ENCODE results near the gene PLAGL1.

The PLAGL1 gene

GRCh38 chr6:143961886-143962878 is 45.9 kb downstream of the PLAGL1 start:
- DNase-seq = no peak
- H3K36me3 Mint-ChIP-seq (ENCODE audit: low read depth) = peaks cover 34% of the 10 kb centered on the region
- peaks cover 78% of the 10 kb centered on the region for H3K4me1 Mint-ChIP-seq
- no peaks in the 10 kb centered on the region for H3K9me3 Mint-ChIP-seq
- H3K4me3 Mint-ChIP-seq = peak overlapping the region; percentile 31
- peak overlapping the region; percentile 5 for H3K27ac Mint-ChIP-seq
- TF ChIP-seq CTCF (IDR thresholded peaks at IDR 0.05) = peak; percentile 46
- H3K27me3 Mint-ChIP-seq (ENCODE audit: low read depth, poor library complexity) = peaks cover 22% of the 10 kb centered on the region

- Mint-ChIP-seq H3K9me3 (no peaks in the 10 kb centered on the region), H3K27me3 (ENCODE audit: low read depth, poor library complexity) (peaks cover 22% of the 10 kb centered on the region), H3K36me3 (ENCODE audit: low read depth) (peaks cover 30% of the 10 kb centered on the region), H3K4me1 (peaks cover 73% of the 10 kb centered on the region), H3K4me3 (no peak overlapping the region), H3K27ac (no peak overlapping the region)
- no peak for TF ChIP-seq CTCF (IDR thresholded peaks at IDR 0.05)
- no peak for DNase-seq
Observed at GRCh38 chr6:143961066-143961465, 47.0 kb downstream of the PLAGL1 start.

GRCh38 chr6:143959927-143960326 is 48.1 kb downstream of the PLAGL1 start:
- Mint-ChIP-seq H3K4me1 (peaks cover 66% of the 10 kb centered on the region), H3K27ac (no peak overlapping the region)

GRCh38 chr6:143958839-143959399 is 49.1 kb downstream of the PLAGL1 start:
- no peaks in the 10 kb centered on the region for H3K9me3 Mint-ChIP-seq
- peak overlapping the region; percentile 50 for H3K27ac Mint-ChIP-seq
- H3K27me3 Mint-ChIP-seq (ENCODE audit: low read depth, poor library complexity) = peaks cover 16% of the 10 kb centered on the region
- TF ChIP-seq CTCF (IDR thresholded peaks at IDR 0.05) = no peak
- H3K4me3 Mint-ChIP-seq = peak overlapping the region; percentile 50
- peaks cover 56% of the 10 kb centered on the region for H3K4me1 Mint-ChIP-seq
- peaks cover 13% of the 10 kb centered on the region for H3K36me3 Mint-ChIP-seq (ENCODE audit: low read depth)
- DNase-seq = peak; percentile 44

More at GRCh38 chr6:143959927-143960326, 48.1 kb downstream of the PLAGL1 start:
- H3K4me3 Mint-ChIP-seq = no peak overlapping the region
- no peak for TF ChIP-seq CTCF (IDR thresholded peaks at IDR 0.05)
- H3K36me3 Mint-ChIP-seq (ENCODE audit: low read depth) = peaks cover 19% of the 10 kb centered on the region
- no peak for DNase-seq
- H3K9me3 Mint-ChIP-seq = no peaks in the 10 kb centered on the region
- H3K27me3 Mint-ChIP-seq (ENCODE audit: low read depth, poor library complexity) = peaks cover 16% of the 10 kb centered on the region

- no peak for TF ChIP-seq CTCF (IDR thresholded peaks at IDR 0.05)
- Mint-ChIP-seq H3K9me3 (no peaks in the 10 kb centered on the region), H3K4me1 (peaks cover 45% of the 10 kb centered on the region), H3K27me3 (ENCODE audit: low read depth, poor library complexity) (peaks cover 16% of the 10 kb centered on the region), H3K27ac (no peak overlapping the region), H3K4me3 (no peak overlapping the region), H3K36me3 (ENCODE audit: low read depth) (peaks cover 9% of the 10 kb centered on the region)
- DNase-seq = no peak
Observed at GRCh38 chr6:143957679-143958274, 50.3 kb downstream of the PLAGL1 start.
